HepG2 (cell line): ENCODE measurements around the gene KRTAP3-3. TPM values are rescaled to one million over a fixed set of nuclear protein-coding genes. Genes with fewer than 3 reads are reported as not detected.

Experiments used
- CBX1 ChIP-seq: IDR thresholded peaks from one replicate; pipeline ENCODE4 v1.6.1; 2016; ENCODE audit warnings: antibody characterized with exemption, low read depth
- HNRNPLL ChIP-seq: fragments of 200-400 bp; formaldehyde crosslinking; IDR thresholded peaks from 2 replicates; pipeline ENCODE4 v1.6.1; 2017; ENCODE audit warnings: mild to moderate bottlenecking, low read depth, low read length; ENCODE audit not compliant: poor library complexity, severe bottlenecking
- HOXA5 ChIP-seq: sonication (generic); formaldehyde crosslinking; IDR thresholded peaks from 2 replicates; pipeline ENCODE4 v1.4.0; 2020; ENCODE audit warnings: missing genetic modification reagents
- MAFF ChIP-seq: IDR thresholded peaks from 2 replicates; pipeline ENCODE4 v1.6.1; 2011; ENCODE audit warnings: low read depth, low read length, improper control_type of control experiment
- MAZ ChIP-seq, 2 experiments: sonication (generic) in 1 of 2; formaldehyde crosslinking in 1 of 2; IDR thresholded peaks; 2 replicates each; pipeline versions ENCODE4 v1.5.0 to v1.6.1; 2012 to 2020; ENCODE audit warnings: low read depth in 2 of 2, mild to moderate bottlenecking in 2 of 2, borderline replicate concordance in 1 of 2, improper control_type of control experiment in 1 of 2, low read length in 1 of 2, missing genetic modification reagents in 1 of 2, moderate library complexity in 1 of 2
- NCOA1 ChIP-seq: sonication (generic); formaldehyde crosslinking; IDR thresholded peaks from 2 replicates; pipeline ENCODE4 v1.9.0; 2021; ENCODE audit warnings: missing genetic modification reagents
- NFYB ChIP-seq: sonication (generic); formaldehyde crosslinking; IDR thresholded peaks from 2 replicates; pipeline ENCODE4 v1.4.0; 2020; ENCODE audit warnings: missing genetic modification reagents
- NFYC ChIP-seq: IDR thresholded peaks from 2 replicates; pipeline ENCODE4 v1.6.1; 2016; ENCODE audit warnings: missing genetic modification reagents, missing compliant biosample characterization
- SRSF9 ChIP-seq: fragments of 200-400 bp; formaldehyde crosslinking; IDR thresholded peaks from 2 replicates; pipeline ENCODE4 v1.6.1; 2018; ENCODE audit warnings: borderline replicate concordance, mild to moderate bottlenecking, low read depth, low read length; ENCODE audit not compliant: insufficient read depth, poor library complexity, severe bottlenecking
- SRY ChIP-seq: sonication (generic); formaldehyde crosslinking; IDR thresholded peaks from 2 replicates; pipeline ENCODE4 v1.8.0; 2022; ENCODE audit warnings: mild to moderate bottlenecking, missing genetic modification reagents
- YEATS2 ChIP-seq: sonication (generic); formaldehyde crosslinking; IDR thresholded peaks from 2 replicates; pipeline ENCODE4 v1.4.0; 2020; ENCODE audit warnings: missing genetic modification reagents, borderline replicate concordance
- ZFP1 ChIP-seq: IDR thresholded peaks from 2 replicates; pipeline ENCODE4 v1.6.1; 2016
- ZKSCAN5 ChIP-seq: sonication (generic); formaldehyde crosslinking; IDR thresholded peaks from 2 replicates; pipeline ENCODE4 v1.5.1; 2020; ENCODE audit warnings: mild to moderate bottlenecking, missing genetic modification reagents
- ZNF350 ChIP-seq: sonication (generic); formaldehyde crosslinking; IDR thresholded peaks from 2 replicates; pipeline ENCODE4 v1.4.0; 2020; ENCODE audit warnings: mild to moderate bottlenecking, low read depth, missing genetic modification reagents, borderline replicate concordance
- ZNF382 ChIP-seq: sonication (generic); formaldehyde crosslinking; IDR thresholded peaks from 2 replicates; pipeline ENCODE4 v1.5.0; 2020; ENCODE audit warnings: missing genetic modification reagents, mild to moderate bottlenecking, borderline replicate concordance
- ZNF484 ChIP-seq: sonication (generic); formaldehyde crosslinking; IDR thresholded peaks from 2 replicates; pipeline ENCODE4 v1.5.1; 2020; ENCODE audit warnings: mild to moderate bottlenecking, low read depth, missing genetic modification reagents, borderline replicate concordance
- ZNF563 ChIP-seq: sonication (generic); formaldehyde crosslinking; IDR thresholded peaks from 2 replicates; pipeline ENCODE4 v1.8.0; 2022; ENCODE audit warnings: mild to moderate bottlenecking, moderate library complexity, missing genetic modification reagents
- ZNF567 ChIP-seq: sonication (generic); formaldehyde crosslinking; IDR thresholded peaks from 2 replicates; pipeline ENCODE4 v1.8.1; 2023; ENCODE audit warnings: mild to moderate bottlenecking, missing genetic modification reagents, borderline replicate concordance
- ZNF781 ChIP-seq: sonication (generic); formaldehyde crosslinking; IDR thresholded peaks from 2 replicates; pipeline ENCODE4 v1.5.1; 2020; ENCODE audit warnings: borderline replicate concordance, mild to moderate bottlenecking, missing genetic modification reagents; ENCODE audit errors: not compliant biosample characterization
- polyA plus RNA-seq, 8 experiments: library from polyadenylated mRNA; depleted of rRNA in 3 of 8; stranded (reverse) in 7 of 8; unstranded in 1 of 8; fragments of >200 nt; fragmentation: Illumina TruSeq in 4 of 8; extraction: Trizol in 4 of 8; gene quantifications; 2 replicates each; pipeline versions ENCODE4 v1.2.1 to v1.2.3, GENCODE V29; 2011 to 2016; ENCODE audit warnings: low read depth in 4 of 8, missing spikeins in 1 of 8, mixed read lengths in 1 of 8; ENCODE audit not compliant: insufficient read depth in 1 of 8
- total RNA-seq, 5 experiments: library from RNA; depleted of rRNA; stranded (reverse); fragments of >200 nt; fragmentation: Illumina TruSeq; extraction: Trizol; gene quantifications; 2 replicates each; pipeline ENCODE4 v1.2.3, GENCODE V29; 2016; ENCODE audit warnings: low read depth in 1 of 5
- TF ChIP-seq, protein P1 (sequence below): sonication (generic); formaldehyde crosslinking; IDR thresholded peaks from 2 replicates; pipeline ENCODE4 v1.5.1; 2020; ENCODE audit warnings: mild to moderate bottlenecking, missing genetic modification reagents, borderline replicate concordance
- TF ChIP-seq, protein P2 (sequence below): sonication (generic); formaldehyde crosslinking; IDR thresholded peaks from 2 replicates; pipeline ENCODE4 v1.5.0; 2020; ENCODE audit warnings: mild to moderate bottlenecking, low read depth, missing genetic modification reagents, borderline replicate concordance
- TF ChIP-seq, protein P3 (sequence below): sonication (generic); formaldehyde crosslinking; IDR thresholded peaks from 2 replicates; pipeline ENCODE4 v1.8.0; 2022; ENCODE audit warnings: mild to moderate bottlenecking, missing genetic modification reagents

KRTAP3-3 gene
- total and polyA plus RNA-seq, 2 of the 13 experiments (the other 11 are each of a cell fraction or from before 2014, with no cell fraction given) = not detected

DNA sequence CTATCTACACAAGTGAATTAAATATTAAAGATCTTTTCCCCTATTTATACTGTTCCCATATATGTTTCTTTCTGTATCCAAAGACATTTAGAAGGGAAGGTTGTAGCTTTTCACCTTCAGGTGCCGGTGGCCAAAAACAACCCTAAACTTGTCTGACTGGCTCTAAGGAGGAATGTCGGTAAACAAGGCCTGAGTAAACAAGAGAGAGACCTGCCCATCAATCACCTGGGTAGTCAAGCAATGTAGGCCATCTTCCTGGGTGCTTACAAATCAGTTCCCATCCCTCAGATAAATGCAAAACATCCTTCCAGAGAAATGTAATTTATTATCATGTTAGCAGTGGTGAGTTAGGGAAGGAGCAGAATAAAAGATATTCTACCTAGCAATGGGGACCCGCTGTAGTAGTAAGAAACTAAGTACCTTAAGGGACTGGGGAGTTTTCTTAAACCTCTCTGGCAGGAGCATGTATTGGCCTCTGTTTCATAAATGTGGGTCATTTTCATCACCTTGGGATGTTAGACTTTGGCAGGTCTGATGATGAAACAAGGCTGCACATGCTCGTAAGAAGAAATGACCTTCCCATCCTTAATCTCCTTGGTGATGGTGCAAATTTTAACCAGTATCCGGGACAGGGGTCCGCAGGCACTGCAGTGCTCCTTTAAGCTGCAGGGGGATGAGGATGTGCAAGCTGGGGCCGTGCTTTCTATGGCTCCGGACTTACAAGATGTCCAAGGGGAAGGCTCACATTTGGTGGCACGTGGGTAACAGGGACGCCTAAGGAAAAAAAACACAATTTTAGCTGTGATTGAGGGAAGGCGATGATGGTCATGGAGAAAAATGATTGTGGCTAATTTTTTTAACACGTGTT lies 35.6 kb downstream of the KRTAP3-3 start (continued):
- TF ChIP-seq, protein P1, sequence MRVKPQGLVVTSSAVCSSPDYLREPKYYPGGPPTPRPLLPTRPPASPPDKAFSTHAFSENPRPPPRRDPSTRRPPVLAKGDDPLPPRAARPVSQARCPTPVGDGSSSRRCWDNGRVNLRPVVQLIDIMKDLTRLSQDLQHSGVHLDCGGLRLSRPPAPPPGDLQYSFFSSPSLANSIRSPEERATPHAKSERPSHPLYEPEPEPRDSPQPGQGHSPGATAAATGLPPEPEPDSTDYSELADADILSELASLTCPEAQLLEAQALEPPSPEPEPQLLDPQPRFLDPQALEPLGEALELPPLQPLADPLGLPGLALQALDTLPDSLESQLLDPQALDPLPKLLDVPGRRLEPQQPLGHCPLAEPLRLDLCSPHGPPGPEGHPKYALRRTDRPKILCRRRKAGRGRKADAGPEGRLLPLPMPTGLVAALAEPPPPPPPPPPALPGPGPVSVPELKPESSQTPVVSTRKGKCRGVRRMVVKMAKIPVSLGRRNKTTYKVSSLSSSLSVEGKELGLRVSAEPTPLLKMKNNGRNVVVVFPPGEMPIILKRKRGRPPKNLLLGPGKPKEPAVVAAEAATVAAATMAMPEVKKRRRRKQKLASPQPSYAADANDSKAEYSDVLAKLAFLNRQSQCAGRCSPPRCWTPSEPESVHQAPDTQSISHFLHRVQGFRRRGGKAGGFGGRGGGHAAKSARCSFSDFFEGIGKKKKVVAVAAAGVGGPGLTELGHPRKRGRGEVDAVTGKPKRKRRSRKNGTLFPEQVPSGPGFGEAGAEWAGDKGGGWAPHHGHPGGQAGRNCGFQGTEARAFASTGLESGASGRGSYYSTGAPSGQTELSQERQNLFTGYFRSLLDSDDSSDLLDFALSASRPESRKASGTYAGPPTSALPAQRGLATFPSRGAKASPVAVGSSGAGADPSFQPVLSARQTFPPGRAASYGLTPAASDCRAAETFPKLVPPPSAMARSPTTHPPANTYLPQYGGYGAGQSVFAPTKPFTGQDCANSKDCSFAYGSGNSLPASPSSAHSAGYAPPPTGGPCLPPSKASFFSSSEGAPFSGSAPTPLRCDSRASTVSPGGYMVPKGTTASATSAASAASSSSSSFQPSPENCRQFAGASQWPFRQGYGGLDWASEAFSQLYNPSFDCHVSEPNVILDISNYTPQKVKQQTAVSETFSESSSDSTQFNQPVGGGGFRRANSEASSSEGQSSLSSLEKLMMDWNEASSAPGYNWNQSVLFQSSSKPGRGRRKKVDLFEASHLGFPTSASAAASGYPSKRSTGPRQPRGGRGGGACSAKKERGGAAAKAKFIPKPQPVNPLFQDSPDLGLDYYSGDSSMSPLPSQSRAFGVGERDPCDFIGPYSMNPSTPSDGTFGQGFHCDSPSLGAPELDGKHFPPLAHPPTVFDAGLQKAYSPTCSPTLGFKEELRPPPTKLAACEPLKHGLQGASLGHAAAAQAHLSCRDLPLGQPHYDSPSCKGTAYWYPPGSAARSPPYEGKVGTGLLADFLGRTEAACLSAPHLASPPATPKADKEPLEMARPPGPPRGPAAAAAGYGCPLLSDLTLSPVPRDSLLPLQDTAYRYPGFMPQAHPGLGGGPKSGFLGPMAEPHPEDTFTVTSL = peak; percentile 88; the same call in 1 of the 2 replicates
- TF ChIP-seq MAFF (no peak), ZFP1 (CRISPR knock-in tag) (no peak), HNRNPLL (no peak), ZNF350 (no peak), SRSF9 (no peak), SRY (CRISPR knock-in tag) (no peak), MAZ (IDR thresholded peaks at IDR 0.05; ENCODE audit: borderline replicate concordance, low read depth, low read length) (no peak), MAZ (CRISPR knock-in tag; IDR thresholded peaks at IDR 0.05; ENCODE audit: low read depth) (no peak), NCOA1 (no peak), ZNF484 (CRISPR knock-in tag) (no peak), ZNF563 (CRISPR knock-in tag) (no peak), ZNF382 (CRISPR knock-in tag) (no peak), CBX1 (no peak), HOXA5 (peak; percentile 100), ZNF781 (CRISPR knock-in tag) (peak; percentile 49), NFYC (CRISPR knock-in tag) (no peak), ZKSCAN5 (no peak), ZNF567 (CRISPR knock-in tag) (no peak), NFYB (CRISPR knock-in tag) (no peak), YEATS2 (no peak)
- TF ChIP-seq, protein P2, sequence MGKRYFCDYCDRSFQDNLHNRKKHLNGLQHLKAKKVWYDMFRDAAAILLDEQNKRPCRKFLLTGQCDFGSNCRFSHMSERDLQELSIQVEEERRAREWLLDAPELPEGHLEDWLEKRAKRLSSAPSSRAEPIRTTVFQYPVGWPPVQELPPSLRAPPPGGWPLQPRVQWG (CRISPR knock-in tag) = no peak
- TF ChIP-seq, protein P3, sequence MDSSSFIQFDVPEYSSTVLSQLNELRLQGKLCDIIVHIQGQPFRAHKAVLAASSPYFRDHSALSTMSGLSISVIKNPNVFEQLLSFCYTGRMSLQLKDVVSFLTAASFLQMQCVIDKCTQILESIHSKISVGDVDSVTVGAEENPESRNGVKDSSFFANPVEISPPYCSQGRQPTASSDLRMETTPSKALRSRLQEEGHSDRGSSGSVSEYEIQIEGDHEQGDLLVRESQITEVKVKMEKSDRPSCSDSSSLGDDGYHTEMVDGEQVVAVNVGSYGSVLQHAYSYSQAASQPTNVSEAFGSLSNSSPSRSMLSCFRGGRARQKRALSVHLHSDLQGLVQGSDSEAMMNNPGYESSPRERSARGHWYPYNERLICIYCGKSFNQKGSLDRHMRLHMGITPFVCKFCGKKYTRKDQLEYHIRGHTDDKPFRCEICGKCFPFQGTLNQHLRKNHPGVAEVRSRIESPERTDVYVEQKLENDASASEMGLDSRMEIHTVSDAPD = peak; percentile 51; the same call in 1 of the 2 replicates
